PC-3 (cell line): ENCODE data around the gene LRCOL1. TPM values are rescaled to one million over a fixed set of nuclear protein-coding genes. Genes with fewer than 3 reads are reported as not detected.

Experiments
- ATAC-seq: fragments of 200-7000 bp; cut with Tn5 transposase; 2 replicates; pipeline ENCODE4 v1.9.1; 2020; ENCODE audit warnings: mild to moderate bottlenecking, moderate library complexity
- BruUV-seq: library from RNA; stranded (reverse); fragments of 400-500 nt; replicated peaks from 2 replicates; lab custom pipeline; 2021; lab: Mats Ljungman, UMichigan
- CTCF ChIA-PET: fragments of 300-600 bp; sonication (Branson Sonifier 250); formaldehyde crosslinking; loops from one replicate; lab custom pipeline; 2022; ENCODE audit warnings: antibody characterized with exemption; lab: Charles Lee
- POLR2A ChIA-PET: fragments of 300-600 bp; sonication (Branson Sonifier 250); formaldehyde crosslinking; loops from one replicate; lab custom pipeline; 2022; ENCODE audit warnings: antibody characterized with exemption; ENCODE audit not compliant: unreplicated experiment; lab: Charles Lee
- DNase-seq: peaks from one replicate; pipeline ENCODE4 v3.0.0-alpha.2; 2015
- H2AFZ ChIP-seq: fragments of 300-600 bp; sonication (generic); 2 replicates; pipeline ENCODE4 v1.6.0; 2016; ENCODE audit warnings: antibody characterized with exemption, low read length
- H3F3A ChIP-seq: fragments of 300-600 bp; sonication (generic); one replicate; pipeline ENCODE4 v1.6.0; 2017; ENCODE audit warnings: antibody characterized with exemption, low read length, control low read depth, mild to moderate bottlenecking; ENCODE audit not compliant: unreplicated experiment
- H3K27ac ChIP-seq: fragments of 300-600 bp; sonication (generic); 2 replicates; pipeline ENCODE4 v1.5.1; 2016; ENCODE audit warnings: mild to moderate bottlenecking, low read length
- H3K27me3 ChIP-seq: fragments of 300-600 bp; sonication (generic); 2 replicates; pipeline ENCODE4 v1.6.1; 2016; ENCODE audit warnings: low read length, mixed read lengths
- H3K36me3 ChIP-seq: fragments of 300-600 bp; sonication (generic); 2 replicates; pipeline ENCODE4 v1.6.1; 2016; ENCODE audit warnings: low read depth, mixed run types, low read length, mixed read lengths
- H3K4me1 ChIP-seq: fragments of 300-600 bp; sonication (generic); 2 replicates; pipeline ENCODE4 v1.5.1; 2016; ENCODE audit warnings: low read length; ENCODE audit not compliant: insufficient read depth
- H3K4me2 ChIP-seq: fragments of 300-600 bp; sonication (generic); 2 replicates; pipeline ENCODE4 v1.6.0; 2016; ENCODE audit warnings: low read length
- H3K4me3 ChIP-seq: fragments of 300-600 bp; sonication (generic); 2 replicates; pipeline ENCODE4 v1.5.1; 2016; ENCODE audit warnings: mild to moderate bottlenecking, low read length, mixed read lengths
- H3K79me2 ChIP-seq: fragments of 300-600 bp; sonication (generic); 2 replicates; pipeline ENCODE4 v1.6.1; 2017; ENCODE audit warnings: low read length, mixed read lengths
- H3K9ac ChIP-seq: fragments of 300-600 bp; sonication (generic); 2 replicates; pipeline ENCODE4 v1.6.0; 2016; ENCODE audit warnings: mild to moderate bottlenecking, low read length
- H3K9me2 ChIP-seq: fragments of 300-600 bp; sonication (generic); replicated peaks from 2 replicates; pipeline ENCODE4 v1.6.1; 2016; ENCODE audit warnings: mixed run types, low read length, mixed read lengths
- H3K9me3 ChIP-seq: fragments of 300-600 bp; sonication (generic); 2 replicates; pipeline ENCODE4 v1.6.1; 2016; ENCODE audit warnings: low read length, mixed read lengths
- H4K20me1 ChIP-seq: fragments of 300-600 bp; sonication (generic); 2 replicates; pipeline ENCODE4 v1.6.1; 2016; ENCODE audit warnings: low read length, mixed read lengths
- CTCF ChIP-seq: fragments of 300-600 bp; sonication (generic); conservative IDR thresholded peaks from 2 replicates; pipeline ENCODE4 v1.5.1; 2017; ENCODE audit warnings: antibody characterized with exemption, low read depth, mild to moderate bottlenecking, low read length
- EZH2 ChIP-seq: fragments of 300-600 bp; sonication (generic); IDR thresholded peaks from one replicate; pipeline ENCODE4 v1.6.1; 2017; ENCODE audit warnings: antibody characterized with exemption, mild to moderate bottlenecking, low read length; ENCODE audit not compliant: unreplicated experiment
- EZH2phosphoT487 ChIP-seq: fragments of 300-600 bp; sonication (generic); IDR thresholded peaks from 2 replicates; pipeline ENCODE4 v1.6.1; 2018; ENCODE audit warnings: mild to moderate bottlenecking, antibody characterized with exemption, low read length, borderline replicate concordance
- intact Hi-C: fragments of 100-400 bp; cut with micrococcal nuclease; formaldehyde crosslinking; loops from 2 replicates; pipeline ENCODE4 v1.9.0; 2023
- total RNA-seq: library from RNA; depleted of rRNA; stranded (reverse); fragments of >200 nt; gene quantifications from 2 replicates; pipeline ENCODE4 v1.2.3, GENCODE V29; 2014

Gene LRCOL1
- total RNA-seq, 1 experiment from 2014 or later = not detected

- H3K9me3 ChIP-seq = no peaks in the 10 kb centered on the region
- no peak overlapping the region for H3K4me3 ChIP-seq
- no peaks in the 10 kb centered on the region for H3K79me2 ChIP-seq
- no peaks in the 10 kb centered on the region for H4K20me1 ChIP-seq
- H2AFZ ChIP-seq = no peak overlapping the region
- intact Hi-C loops = loop anchor here (10.0 kb wide), 1 partner anchor 68 kb away; no protein-coding TSS in a partner anchor
- no peaks in the 10 kb centered on the region for H3F3A ChIP-seq
- DNase-seq (no peak), ATAC-seq (no peak)
- H3K27ac ChIP-seq = no peak overlapping the region
- H3K9me2 ChIP-seq = no peaks in the 10 kb centered on the region
- H3K4me2 ChIP-seq = peak overlapping the region; percentile 84
- CTCF ChIA-PET = no interaction called here
- POLR2A ChIA-PET = interaction anchor here (0.6 kb wide), 1 partner anchor 20 kb away, joined by 3 read pairs; no protein-coding TSS in a partner anchor
- H3K4me1 ChIP-seq = peaks cover 10% of the 10 kb centered on the region
- no peaks in the 10 kb centered on the region for H3K36me3 ChIP-seq
- TF ChIP-seq CTCF = no peak
- TF ChIP-seq EZH2 = no peak
- TF ChIP-seq EZH2phosphoT487 = no peak
- BruUV-seq = no TSS peak
- H3K27me3 ChIP-seq = no peaks in the 10 kb centered on the region
- no peak overlapping the region for H3K9ac ChIP-seq
These were observed 17.3 kb downstream of the LRCOL1 start for GRCh38 chr12:132593071-132593470.

GRCh38 chr12:132592282-132592970 is 18.0 kb downstream of the LRCOL1 start:
- no peaks in the 10 kb centered on the region for H3K79me2 ChIP-seq
- H4K20me1 ChIP-seq = no peaks in the 10 kb centered on the region
- no TSS peak for BruUV-seq
- CTCF ChIA-PET = no interaction called here
- no peaks in the 10 kb centered on the region for H3K9me3 ChIP-seq
- ATAC-seq (no peak), DNase-seq (no peak)
- POLR2A ChIA-PET = no interaction called here
- no peak overlapping the region for H3K27ac ChIP-seq
- TF ChIP-seq CTCF = no peak
- intact Hi-C loops = loop anchor here (10.0 kb wide), 1 partner anchor 68 kb away; no protein-coding TSS in a partner anchor
- peaks cover 8% of the 10 kb centered on the region for H3K4me1 ChIP-seq
- no peak overlapping the region for H3K9ac ChIP-seq
- H3K4me3 ChIP-seq = no peak overlapping the region
- no peak overlapping the region for H2AFZ ChIP-seq
- no peaks in the 10 kb centered on the region for H3K27me3 ChIP-seq
- no peak overlapping the region for H3K4me2 ChIP-seq
- no peaks in the 10 kb centered on the region for H3K36me3 ChIP-seq
- H3F3A ChIP-seq = no peaks in the 10 kb centered on the region
- no peaks in the 10 kb centered on the region for H3K9me2 ChIP-seq
